HFFc6 (cell line): Measurements from ENCODE around the gene MOV10L1. TPM values are rescaled to one million over a fixed set of nuclear protein-coding genes. Genes with fewer than 3 reads are reported as not detected.

Source experiments
- DNase-seq: peaks from one replicate; pipeline ENCODE4 v3.0.0-alpha.2; 2018
- H3K27ac Mint-ChIP-seq: 2 replicates; pipeline ENCODE4 v1.8.0; 2020; ENCODE audit warnings: mild to moderate bottlenecking, mixed read lengths
- H3K27me3 Mint-ChIP-seq: 2 replicates; pipeline ENCODE4 v1.8.0; 2021; ENCODE audit warnings: mild to moderate bottlenecking, moderate library complexity, mixed read lengths; ENCODE audit not compliant: insufficient read depth
- H3K36me3 Mint-ChIP-seq: 2 replicates; pipeline ENCODE4 v1.8.0; 2021; ENCODE audit warnings: low read depth, mixed read lengths
- H3K4me1 Mint-ChIP-seq: 2 replicates; pipeline ENCODE4 v1.8.0; 2020; ENCODE audit warnings: low read depth, mixed read lengths
- H3K4me3 Mint-ChIP-seq: 2 replicates; pipeline ENCODE4 v1.8.0; 2020; ENCODE audit warnings: mild to moderate bottlenecking, moderate library complexity, mixed read lengths
- H3K9me3 Mint-ChIP-seq: 2 replicates; pipeline ENCODE4 v1.8.0; 2020; ENCODE audit warnings: mild to moderate bottlenecking, mixed read lengths
- CTCF ChIP-seq: fragments of 200-600 bp; sonication (generic); IDR thresholded peaks from 2 replicates; pipeline ENCODE4 v1.5.0; 2021; ENCODE audit warnings: antibody characterized with exemption, mild to moderate bottlenecking
- total RNA-seq, 6 experiments: library from RNA; stranded (reverse); fragmentation: NEBNext Ultra II Directional; extraction: Animal tissue kit (Norgen Biotek cat#: 25700); gene quantifications; 2 replicates in 1 of 6; 3 replicates in 5 of 6; pipeline ENCODE4 v1.2.3, GENCODE V29; 2021

Gene MOV10L1
- total RNA-seq, 6 experiments from 2014 or later: 0.09 to 1.3 (median 0.26) TPM

- H3K27me3 Mint-ChIP-seq: peaks cover 30% of the 10 kb centered on the region
- H3K9me3 Mint-ChIP-seq: peaks cover 10% of the 10 kb centered on the region
- TF ChIP-seq CTCF: no peak
- H3K4me3 Mint-ChIP-seq: no peak within 1 kb of the TSS
- no peak for DNase-seq
- H3K27ac Mint-ChIP-seq: no peak within 1 kb of the TSS
- H3K36me3 Mint-ChIP-seq: peaks cover 6% of the 10 kb centered on the region
- H3K4me1 Mint-ChIP-seq: peaks cover 7% of the 10 kb centered on the region; the same call in 1 of the 2 replicates
Measured at GRCh38 chr22:50058061-50058905, 31.5 kb upstream of the MOV10L1 start, which contains the start of gene TTLL8. TSS of gene TTLL8 (minus strand) at chr22:50058298.

GRCh38 chr22:50058906-50059880 lies 30.6 kb upstream of the MOV10L1 start:
- Mint-ChIP-seq H3K4me1 (peaks cover 7% of the 10 kb centered on the region; the same call in 1 of the 2 replicates), H3K27ac (no peak overlapping the region), H3K9me3 (peaks cover 1% of the 10 kb centered on the region), H3K4me3 (no peak overlapping the region), H3K36me3 (no peaks in the 10 kb centered on the region; the same call in 1 of the 2 replicates), H3K27me3 (peaks cover 31% of the 10 kb centered on the region)
- no peak for TF ChIP-seq CTCF
- no peak for DNase-seq

- H3K36me3 Mint-ChIP-seq: no peaks in the 10 kb centered on the region
- H3K27ac Mint-ChIP-seq: no peak overlapping the region
- H3K4me1 Mint-ChIP-seq: peaks cover 7% of the 10 kb centered on the region; the same call in 1 of the 2 replicates
- TF ChIP-seq CTCF: no peak
- no peak overlapping the region for H3K4me3 Mint-ChIP-seq
- no peaks in the 10 kb centered on the region for H3K9me3 Mint-ChIP-seq
- DNase-seq: no peak
- peaks cover 38% of the 10 kb centered on the region for H3K27me3 Mint-ChIP-seq
Measured at GRCh38 chr22:50059881-50060262, 29.9 kb upstream of the MOV10L1 start.

- Mint-ChIP-seq H3K36me3 (no peaks in the 10 kb centered on the region), H3K4me3 (no peak overlapping the region), H3K27me3 (peaks cover 36% of the 10 kb centered on the region), H3K9me3 (no peaks in the 10 kb centered on the region), H3K27ac (no peak overlapping the region), H3K4me1 (peaks cover 7% of the 10 kb centered on the region; the same call in 1 of the 2 replicates)
- DNase-seq: no peak
- no peak for TF ChIP-seq CTCF
Measured at GRCh38 chr22:50060441-50061140, 29.2 kb upstream of the MOV10L1 start.
